Measurements from ENCODE around the gene MUC5AC.

Gene MUC5AC

DNA sequence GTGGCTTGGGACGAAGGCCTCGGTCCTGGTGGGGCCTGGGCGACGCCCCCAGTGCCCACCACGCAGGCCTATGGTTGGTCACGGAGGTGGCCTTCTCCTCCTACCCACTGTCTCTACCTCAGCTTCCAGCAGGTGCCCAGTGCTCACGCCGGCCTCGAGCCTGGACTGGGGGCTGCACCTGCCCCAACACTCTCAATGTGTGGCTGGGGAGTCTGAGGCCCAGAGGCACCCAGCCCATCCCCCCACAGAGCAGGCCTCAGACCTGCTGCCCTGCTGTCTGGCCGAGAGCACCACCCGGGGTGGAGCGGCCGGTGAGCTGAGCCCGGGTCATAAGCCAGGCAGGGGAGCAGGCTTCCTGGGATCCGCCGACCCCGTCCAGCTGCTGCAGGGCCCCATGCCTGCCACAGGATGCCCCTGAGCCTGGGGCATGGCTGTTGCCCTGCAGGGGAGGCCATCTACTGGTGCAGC, 28.6 kb upstream of the MUC5AC start:
- Mint-ChIP-seq H3K4me1 (ENCODE audit: low read depth) (no peaks in the 10 kb centered on the region), H3K27me3 (ENCODE audit: low read depth) (no peaks in the 10 kb centered on the region), H3K27ac (no peak overlapping the region), H3K4me3 (no peak overlapping the region), H3K36me3 (ENCODE audit: low read depth) (peaks cover 1% of the 10 kb centered on the region), H3K9me3 (peaks cover 19% of the 10 kb centered on the region)
- DNase-seq (ENCODE audit: low spot score), result no peak

DNA sequence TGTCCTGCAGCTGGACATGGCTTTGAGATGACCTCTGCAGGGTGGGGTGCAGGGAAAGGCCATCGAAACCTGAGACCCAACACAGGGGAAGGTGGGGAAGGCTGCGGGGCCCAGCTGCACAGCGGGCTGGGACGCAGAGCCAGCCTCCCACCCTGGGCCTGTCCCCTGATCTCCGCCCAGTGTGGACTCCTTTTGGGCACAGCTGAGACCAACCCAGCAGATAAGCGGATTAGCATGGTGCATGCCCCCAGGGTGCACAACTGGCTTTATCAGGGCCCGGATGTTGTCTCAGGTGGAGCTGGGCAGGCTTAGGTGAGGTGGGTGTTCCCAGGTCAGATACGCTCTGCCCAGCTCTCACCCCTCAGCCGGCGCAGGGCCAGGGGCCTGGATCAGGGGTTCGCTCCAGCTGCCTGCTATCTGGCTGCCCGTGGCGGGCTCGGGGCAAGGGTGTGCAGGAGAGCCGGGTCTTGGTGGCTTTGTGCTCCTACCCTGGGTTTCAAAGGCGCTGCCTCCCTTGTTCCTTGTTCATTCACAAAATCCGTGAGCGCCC, 28.1 kb upstream of the MUC5AC start:
- Mint-ChIP-seq H3K36me3 (ENCODE audit: low read depth) (no peaks in the 10 kb centered on the region), H3K4me3 (no peak overlapping the region), H3K27me3 (ENCODE audit: low read depth) (no peaks in the 10 kb centered on the region), H3K27ac (no peak overlapping the region), H3K9me3 (peaks cover 19% of the 10 kb centered on the region), H3K4me1 (ENCODE audit: low read depth) (no peaks in the 10 kb centered on the region)
- DNase-seq (ENCODE audit: low spot score), result no peak

GRCh38 chr11:1130276-1131032, 27.3 kb upstream of the MUC5AC start:
- no peak overlapping the region for H3K4me3 Mint-ChIP-seq
- H3K27ac Mint-ChIP-seq, result no peak overlapping the region
- H3K9me3 Mint-ChIP-seq, result peaks cover 21% of the 10 kb centered on the region
- no peaks in the 10 kb centered on the region for H3K27me3 Mint-ChIP-seq (ENCODE audit: low read depth)
- DNase-seq (ENCODE audit: low spot score), result no peak
- no peaks in the 10 kb centered on the region for H3K36me3 Mint-ChIP-seq (ENCODE audit: low read depth)
- no peaks in the 10 kb centered on the region for H3K4me1 Mint-ChIP-seq (ENCODE audit: low read depth)

DNA sequence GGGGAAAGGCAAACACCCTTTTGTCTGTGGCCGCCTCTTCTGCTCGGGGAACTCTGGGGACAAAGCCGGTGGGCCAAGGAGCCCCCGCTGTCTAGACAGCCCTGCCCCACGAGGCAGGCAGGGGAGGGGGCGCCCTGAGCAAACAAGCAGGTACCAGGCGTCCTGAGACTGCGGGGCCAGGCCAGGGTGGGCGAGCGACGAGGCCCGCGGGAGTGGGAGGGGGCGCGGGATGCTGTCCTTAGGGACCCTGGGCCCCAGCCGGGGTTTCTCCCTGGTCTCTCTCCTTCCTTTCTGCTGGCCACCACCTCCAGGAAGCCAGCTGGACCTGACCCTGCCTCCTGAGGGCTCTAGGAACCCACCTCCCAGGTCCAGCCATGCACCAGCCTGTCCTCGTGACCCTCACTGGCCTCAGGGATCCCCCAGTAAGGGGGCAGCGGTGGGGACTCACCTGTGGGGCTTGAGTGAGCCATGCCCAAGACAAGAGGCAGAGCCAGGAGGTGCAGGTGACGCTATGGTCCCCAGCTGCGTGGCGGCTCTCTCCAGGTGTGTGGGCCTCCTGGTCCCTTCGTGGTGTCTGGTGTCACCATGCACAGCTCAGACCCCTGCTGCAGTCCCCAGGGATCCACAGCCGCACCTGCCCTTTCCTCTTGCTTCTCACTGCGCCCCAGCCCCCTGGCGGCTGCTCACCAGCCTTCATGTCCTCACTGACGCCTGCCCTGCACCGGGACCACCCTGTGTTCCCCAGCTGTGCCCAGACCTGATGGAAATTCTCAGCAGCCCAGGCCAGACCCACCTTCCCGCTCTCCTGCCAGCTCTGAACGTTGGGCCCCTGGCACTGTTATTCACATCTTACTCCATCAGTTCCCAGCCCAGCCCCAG, 26.5 kb upstream of the MUC5AC start:
- H3K9me3 Mint-ChIP-seq, result peaks cover 24% of the 10 kb centered on the region
- H3K36me3 Mint-ChIP-seq (ENCODE audit: low read depth), result no peaks in the 10 kb centered on the region
- DNase-seq (ENCODE audit: low spot score), result no peak
- no peak overlapping the region for H3K27ac Mint-ChIP-seq
- H3K27me3 Mint-ChIP-seq (ENCODE audit: low read depth), result no peaks in the 10 kb centered on the region
- H3K4me3 Mint-ChIP-seq, result no peak overlapping the region
- no peaks in the 10 kb centered on the region for H3K4me1 Mint-ChIP-seq (ENCODE audit: low read depth)

DNA sequence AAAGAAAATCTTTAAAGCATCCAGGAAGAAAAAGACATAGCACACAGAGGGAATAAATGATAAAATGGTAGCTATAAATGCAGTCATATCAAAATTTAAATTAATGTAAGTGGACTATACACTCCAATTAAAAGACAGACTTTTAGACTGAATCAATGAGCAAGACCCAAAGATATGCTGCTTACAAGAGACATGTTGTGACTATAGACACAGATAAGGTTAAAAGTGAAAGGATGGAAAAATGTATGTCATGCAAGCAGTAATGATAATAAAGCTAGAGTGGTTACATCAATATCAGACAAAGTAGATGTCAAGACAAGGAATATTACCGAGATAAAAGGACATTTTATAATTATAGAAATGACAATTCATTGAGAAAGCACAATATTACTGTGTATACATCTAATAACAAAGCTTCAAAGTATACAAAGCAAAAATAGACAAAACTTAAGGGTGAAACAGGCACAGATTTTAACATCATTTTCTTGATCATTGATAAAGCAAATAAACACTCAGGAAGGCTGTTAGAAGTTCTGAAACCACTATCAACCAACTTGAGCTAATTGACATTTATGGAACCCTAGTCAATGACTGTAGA, 22.8 kb upstream of the MUC5AC start:
- Mint-ChIP-seq H3K9me3 (peaks cover 24% of the 10 kb centered on the region), H3K36me3 (ENCODE audit: low read depth) (no peaks in the 10 kb centered on the region), H3K4me3 (no peak overlapping the region), H3K4me1 (ENCODE audit: low read depth) (peaks cover 2% of the 10 kb centered on the region), H3K27me3 (ENCODE audit: low read depth) (peaks cover 2% of the 10 kb centered on the region), H3K27ac (no peak overlapping the region)
- no peak for DNase-seq (ENCODE audit: low spot score)

- H3K4me1 Mint-ChIP-seq (ENCODE audit: low read depth), result peaks cover 2% of the 10 kb centered on the region
- no peak overlapping the region for H3K4me3 Mint-ChIP-seq
- no peak overlapping the region for H3K27ac Mint-ChIP-seq
- peaks cover 2% of the 10 kb centered on the region for H3K27me3 Mint-ChIP-seq (ENCODE audit: low read depth)
- no peak for DNase-seq (ENCODE audit: low spot score)
- no peaks in the 10 kb centered on the region for H3K36me3 Mint-ChIP-seq (ENCODE audit: low read depth)
- peaks cover 42% of the 10 kb centered on the region for H3K9me3 Mint-ChIP-seq
Observed at GRCh38 chr11:1138097-1138496, 19.7 kb upstream of the MUC5AC start.

DNA sequence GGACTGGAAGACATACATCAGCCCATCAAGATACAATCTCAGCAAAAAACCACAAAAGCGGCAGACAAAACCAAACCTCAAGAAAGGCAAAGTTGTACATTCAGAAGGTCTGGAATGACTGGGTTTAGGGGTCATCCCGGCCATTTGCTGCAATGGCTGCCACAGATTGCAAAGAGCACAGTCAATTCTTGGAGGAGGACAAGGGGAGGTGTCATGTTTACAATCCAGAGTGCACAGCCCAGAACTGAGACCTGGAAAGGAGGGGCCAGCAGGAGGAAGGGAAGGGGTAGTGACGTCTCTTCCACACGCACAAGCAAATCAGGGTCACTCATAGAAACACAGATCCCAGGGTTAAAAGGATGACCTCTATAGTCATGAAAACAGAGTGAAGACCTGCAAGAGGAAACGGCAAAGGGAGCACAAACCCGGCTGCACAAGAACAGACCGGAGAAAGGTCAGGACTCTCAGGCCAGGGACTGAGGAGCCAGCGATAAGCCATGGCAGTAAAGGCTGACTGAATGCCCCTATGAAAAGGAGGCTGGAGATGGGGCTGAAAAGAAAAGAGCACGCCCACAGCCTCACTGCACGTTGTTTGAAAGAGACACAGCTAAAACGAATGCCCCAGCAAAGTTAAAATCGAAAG, 18.2 kb upstream of the MUC5AC start:
- Mint-ChIP-seq H3K9me3 (peaks cover 41% of the 10 kb centered on the region), H3K27ac (no peak overlapping the region), H3K36me3 (ENCODE audit: low read depth) (no peaks in the 10 kb centered on the region), H3K4me3 (no peak overlapping the region), H3K4me1 (ENCODE audit: low read depth) (peaks cover 2% of the 10 kb centered on the region), H3K27me3 (ENCODE audit: low read depth) (peaks cover 2% of the 10 kb centered on the region)
- no peak for DNase-seq (ENCODE audit: low spot score)

- H3K4me1 Mint-ChIP-seq (ENCODE audit: low read depth), result peaks cover 2% of the 10 kb centered on the region
- peaks cover 38% of the 10 kb centered on the region for H3K9me3 Mint-ChIP-seq
- DNase-seq (ENCODE audit: low spot score), result no peak
- no peak overlapping the region for H3K27ac Mint-ChIP-seq
- H3K36me3 Mint-ChIP-seq (ENCODE audit: low read depth), result no peaks in the 10 kb centered on the region
- peaks cover 2% of the 10 kb centered on the region for H3K27me3 Mint-ChIP-seq (ENCODE audit: low read depth)
- H3K4me3 Mint-ChIP-seq, result no peak overlapping the region
Observed at GRCh38 chr11:1140642-1141490, 16.9 kb upstream of the MUC5AC start.

- no peak for DNase-seq (ENCODE audit: low spot score)
- H3K36me3 Mint-ChIP-seq (ENCODE audit: low read depth), result no peaks in the 10 kb centered on the region
- no peak overlapping the region for H3K27ac Mint-ChIP-seq
- H3K4me3 Mint-ChIP-seq, result no peak overlapping the region
- H3K9me3 Mint-ChIP-seq, result peaks cover 51% of the 10 kb centered on the region
- H3K4me1 Mint-ChIP-seq (ENCODE audit: low read depth), result no peaks in the 10 kb centered on the region
- H3K27me3 Mint-ChIP-seq (ENCODE audit: low read depth), result no peaks in the 10 kb centered on the region
Observed at GRCh38 chr11:1146365-1146764, 11.4 kb upstream of the MUC5AC start.

DNA sequence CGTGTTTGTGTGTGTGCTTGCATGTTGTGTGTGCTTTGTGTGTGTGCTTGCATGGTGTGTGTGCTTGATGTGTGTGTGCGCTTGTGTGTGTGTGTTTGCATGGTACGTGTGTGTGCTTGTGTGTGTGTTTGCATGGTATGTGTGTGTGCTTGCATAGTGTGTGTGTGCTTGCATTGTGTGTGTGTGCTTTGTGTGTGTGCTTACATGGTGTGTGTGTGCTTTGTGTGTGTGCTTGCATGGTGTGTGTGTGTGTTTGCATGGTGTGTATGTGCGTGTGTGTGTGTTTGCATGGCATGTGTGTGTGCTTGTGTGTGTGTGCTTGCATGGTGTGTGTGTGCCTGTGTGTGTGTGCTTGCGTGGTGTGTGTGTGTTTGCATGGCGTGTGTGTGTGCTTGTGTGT, 10.0 kb upstream of the MUC5AC start:
- Mint-ChIP-seq H3K27me3 (ENCODE audit: low read depth) (no peaks in the 10 kb centered on the region), H3K4me3 (no peak overlapping the region), H3K4me1 (ENCODE audit: low read depth) (peaks cover 3% of the 10 kb centered on the region), H3K36me3 (ENCODE audit: low read depth) (no peaks in the 10 kb centered on the region), H3K9me3 (peaks cover 37% of the 10 kb centered on the region), H3K27ac (no peak overlapping the region)
- DNase-seq (ENCODE audit: low spot score), result no peak

DNA sequence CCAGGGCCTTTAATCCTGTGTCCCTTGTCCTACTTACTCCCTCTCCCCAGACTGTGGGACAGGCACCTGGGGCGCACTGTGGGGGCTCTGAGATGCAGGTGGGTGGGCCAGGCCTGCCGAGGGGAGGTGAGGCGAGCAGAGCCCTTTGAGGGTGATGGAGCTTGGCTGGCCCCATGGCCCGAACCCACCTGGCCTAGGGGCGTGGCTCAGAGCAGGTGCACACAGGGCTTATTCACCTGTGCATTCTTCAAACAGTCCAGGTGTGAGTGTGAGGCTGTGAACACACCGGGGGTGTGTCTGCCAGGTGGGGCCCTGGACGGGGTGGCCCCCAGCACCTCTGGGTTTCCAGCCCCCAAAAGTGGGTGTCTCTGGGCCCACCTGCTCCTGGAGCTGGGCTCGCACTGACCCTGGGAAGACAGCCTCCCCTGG, 9.0 kb upstream of the MUC5AC start:
- H3K9me3 Mint-ChIP-seq, result peaks cover 27% of the 10 kb centered on the region
- H3K4me1 Mint-ChIP-seq (ENCODE audit: low read depth), result peaks cover 3% of the 10 kb centered on the region
- no peaks in the 10 kb centered on the region for H3K36me3 Mint-ChIP-seq (ENCODE audit: low read depth)
- no peak overlapping the region for H3K27ac Mint-ChIP-seq
- no peaks in the 10 kb centered on the region for H3K27me3 Mint-ChIP-seq (ENCODE audit: low read depth)
- no peak overlapping the region for H3K4me3 Mint-ChIP-seq
- DNase-seq (ENCODE audit: low spot score), result no peak

GRCh38 chr11:1149545-1149944, 8.2 kb upstream of the MUC5AC start:
- H3K4me3 Mint-ChIP-seq, result no peak overlapping the region

GRCh38 chr11:1150116-1150515, 7.6 kb upstream of the MUC5AC start:
- peaks cover 3% of the 10 kb centered on the region for H3K4me1 Mint-ChIP-seq (ENCODE audit: low read depth)
- H3K9me3 Mint-ChIP-seq, result peaks cover 19% of the 10 kb centered on the region
- H3K36me3 Mint-ChIP-seq (ENCODE audit: low read depth), result no peaks in the 10 kb centered on the region
- H3K27ac Mint-ChIP-seq, result no peak overlapping the region
- H3K4me3 Mint-ChIP-seq, result no peak overlapping the region
- H3K27me3 Mint-ChIP-seq (ENCODE audit: low read depth), result no peaks in the 10 kb centered on the region
- DNase-seq (ENCODE audit: low spot score), result no peak

More at GRCh38 chr11:1149545-1149944, 8.2 kb upstream of the MUC5AC start:
- peaks cover 3% of the 10 kb centered on the region for H3K4me1 Mint-ChIP-seq (ENCODE audit: low read depth)
- DNase-seq (ENCODE audit: low spot score), result no peak
- peaks cover 22% of the 10 kb centered on the region for H3K9me3 Mint-ChIP-seq
- no peak overlapping the region for H3K27ac Mint-ChIP-seq
- H3K27me3 Mint-ChIP-seq (ENCODE audit: low read depth), result no peaks in the 10 kb centered on the region
- no peaks in the 10 kb centered on the region for H3K36me3 Mint-ChIP-seq (ENCODE audit: low read depth)
